HepG2 (cell line): ENCODE results near the gene ADM5. TPM values are rescaled to one million over a fixed set of nuclear protein-coding genes. Genes with fewer than 3 reads are reported as not detected.
A peak's percentile ranks its signal among the peaks of the same experiment; 100 is the strongest.

ENCODE experiments used
- ATAC-seq: fragments of 200-7000 bp; cut with Tn5 transposase; 3 replicates; pipeline ENCODE4 v1.9.1; 2020; ENCODE audit warnings: mild to moderate bottlenecking, moderate library complexity
- BruUV-seq: library from RNA; stranded (reverse); fragments of 400-500 nt; replicated peaks from 2 replicates; lab custom pipeline; 2021; lab: Mats Ljungman, UMichigan
- CTCF ChIA-PET: fragments of 300-600 bp; formaldehyde crosslinking; extraction: SDS; loops from one replicate; lab custom pipeline; 2021; ENCODE audit warnings: low total read pairs, inconsistent platforms, low intra/inter-chr PET ratio; lab: Yijun Ruan, JAX
- POLR2A ChIA-PET: fragments of 350-600 bp; sonication (Branson Sonifier 250); formaldehyde crosslinking; loops from one replicate; lab custom pipeline; 2020; ENCODE audit warnings: antibody characterized with exemption, inconsistent platforms; lab: Yijun Ruan, JAX
- DNase-seq: peaks from one replicate; pipeline ENCODE4 v3.0.0-alpha.2; 2015; ENCODE audit warnings: low spot score
- FAIRE-seq: peaks from 3 replicates; lab custom pipeline; 2011; peaks lifted over from hg19 to GRCh38; lab: Jason Lieb, UNC
- H2AFZ ChIP-seq: one replicate; pipeline ENCODE4 v1.6.1; 2011; ENCODE audit warnings: low read length, inconsistent platforms
- H3K27ac ChIP-seq: fragments of 300-600 bp; 3 replicates; pipeline ENCODE4 v1.8.0; 2011; ENCODE audit warnings: mixed run types, mild to moderate bottlenecking, mixed read lengths, low read length, inconsistent platforms; ENCODE audit not compliant: insufficient read depth; ENCODE audit errors: extremely low read length
- H3K27me3 ChIP-seq, 2 experiments: fragments of 200-600 bp in 1 of 2; 2 replicates in 1 of 2; 3 replicates in 1 of 2; pipeline versions ENCODE4 v1.6.0 to v1.8.0; 2011; ENCODE audit warnings: low read length in 2 of 2, mild to moderate bottlenecking in 2 of 2, moderate library complexity in 2 of 2, inconsistent platforms in 1 of 2; ENCODE audit not compliant: insufficient read depth in 2 of 2, control insufficient read depth in 1 of 2
- H3K36me3 ChIP-seq, 2 experiments: fragments of 200-600 bp in 1 of 2; replicated peaks in 1 of 2; 2 replicates in 1 of 2; 3 replicates in 1 of 2; pipeline versions ENCODE4 v1.5.1 to v1.8.0; 2011; ENCODE audit warnings: low read length in 2 of 2, inconsistent platforms in 1 of 2; ENCODE audit not compliant: insufficient read depth in 2 of 2, control insufficient read depth in 1 of 2
- H3K4me1 ChIP-seq: 2 replicates; pipeline ENCODE4 v1.5.1; 2012; ENCODE audit warnings: low read length, inconsistent platforms; ENCODE audit not compliant: insufficient read depth
- H3K4me2 ChIP-seq: 2 replicates; pipeline ENCODE4 v1.6.0; 2011; ENCODE audit warnings: low read depth, low read length, inconsistent platforms
- H3K4me3 ChIP-seq, 3 experiments: fragments of 200-600 bp in 1 of 3; sonication (generic), shearing (Covaris generic) in 1 of 3; replicated peaks in 1 of 3; 2 replicates each; pipeline ENCODE4 v1.5.1; 2011 to 2016; ENCODE audit warnings: low read length in 3 of 3, inconsistent platforms in 2 of 3, low read depth in 2 of 3, mild to moderate bottlenecking in 2 of 3, control low read depth in 1 of 3, mixed read lengths in 1 of 3; ENCODE audit not compliant: insufficient read depth in 1 of 3
- H3K79me2 ChIP-seq: one replicate; pipeline ENCODE4 v1.6.1; 2011; ENCODE audit warnings: low read length, inconsistent platforms; ENCODE audit not compliant: insufficient read depth
- H3K9ac ChIP-seq: 2 replicates; pipeline ENCODE4 v1.6.0; 2011; ENCODE audit warnings: mild to moderate bottlenecking, low read depth, low read length, inconsistent platforms; ENCODE audit not compliant: insufficient read depth
- H3K9me3 ChIP-seq: 2 replicates; pipeline ENCODE4 v1.5.1; 2012; ENCODE audit warnings: mild to moderate bottlenecking, low read length
- H4K20me1 ChIP-seq: 2 replicates; pipeline ENCODE4 v1.6.0; 2011; ENCODE audit warnings: inconsistent platforms, mild to moderate bottlenecking, low read length, moderate library complexity; ENCODE audit not compliant: insufficient read depth
- FOSL2 ChIP-seq: sonication (generic); formaldehyde crosslinking; IDR thresholded peaks from 2 replicates; pipeline ENCODE4 v1.4.0; 2020; ENCODE audit warnings: missing genetic modification reagents
- RBM39 ChIP-seq: fragments of 200-400 bp; formaldehyde crosslinking; IDR thresholded peaks from one replicate; pipeline ENCODE4 v1.6.1; 2018; ENCODE audit warnings: antibody characterized with exemption, mild to moderate bottlenecking, low read depth, low read length; ENCODE audit not compliant: poor library complexity, severe bottlenecking
- RORA ChIP-seq: sonication (generic); formaldehyde crosslinking; IDR thresholded peaks from 2 replicates; pipeline ENCODE4 v1.5.0; 2020; ENCODE audit warnings: mild to moderate bottlenecking, missing genetic modification reagents, moderate library complexity
- YY1 ChIP-seq: IDR thresholded peaks from 2 replicates; pipeline ENCODE4 v1.6.1; 2011; ENCODE audit warnings: low read length, low read depth, moderate library complexity, mild to moderate bottlenecking; ENCODE audit not compliant: insufficient read depth, insufficient replicate concordance
- ZNF430 ChIP-seq: sonication (generic); formaldehyde crosslinking; IDR thresholded peaks from 2 replicates; pipeline ENCODE4 v1.9.0; 2021; ENCODE audit warnings: mild to moderate bottlenecking, missing genetic modification reagents
- WGBS: methylation state at CpG from one replicate; pipeline ENCODE4 v1.1.6; 2017; ENCODE audit warnings: low lambda C conversion rate; 5-methylcytosine and 5-hydroxymethylcytosine counted together
- in situ Hi-C: cut with HindIII; loops from 2 replicates; pipeline ENCODE4 v1.10.0; 2017; ENCODE audit warnings: low pct_unique_long_range_greater_than_20kb; ENCODE audit not compliant: extremely low pct_ligation_motif_present
- intact Hi-C: fragments of 100-400 bp; cut with micrococcal nuclease; formaldehyde crosslinking; loops from one replicate; pipeline ENCODE4 v1.10.0; 2022; ENCODE audit not compliant: unreplicated experiment
- polyA plus RNA-seq, 8 experiments: library from polyadenylated mRNA; depleted of rRNA in 3 of 8; stranded (reverse) in 7 of 8; unstranded in 1 of 8; fragments of >200 nt; fragmentation: Illumina TruSeq in 4 of 8; extraction: Trizol in 4 of 8; gene quantifications; 2 replicates each; pipeline versions ENCODE4 v1.2.1 to v1.2.3, GENCODE V29; 2011 to 2016; ENCODE audit warnings: low read depth in 4 of 8, missing spikeins in 1 of 8, mixed read lengths in 1 of 8; ENCODE audit not compliant: insufficient read depth in 1 of 8
- total RNA-seq, 5 experiments: library from RNA; depleted of rRNA; stranded (reverse); fragments of >200 nt; fragmentation: Illumina TruSeq; extraction: Trizol; gene quantifications; 2 replicates each; pipeline ENCODE4 v1.2.3, GENCODE V29; 2016; ENCODE audit warnings: low read depth in 1 of 5
- TF ChIP-seq, protein P1 (sequence below): sonication (generic); formaldehyde crosslinking; IDR thresholded peaks from 2 replicates; pipeline ENCODE4 v1.4.0; 2020; ENCODE audit warnings: missing genetic modification reagents, borderline replicate concordance

ADM5 gene
- total and polyA plus RNA-seq, 2 of the 13 experiments (the other 11 are each of a cell fraction or from before 2014, with no cell fraction given) = 2.7 to 4.1 TPM

DNA sequence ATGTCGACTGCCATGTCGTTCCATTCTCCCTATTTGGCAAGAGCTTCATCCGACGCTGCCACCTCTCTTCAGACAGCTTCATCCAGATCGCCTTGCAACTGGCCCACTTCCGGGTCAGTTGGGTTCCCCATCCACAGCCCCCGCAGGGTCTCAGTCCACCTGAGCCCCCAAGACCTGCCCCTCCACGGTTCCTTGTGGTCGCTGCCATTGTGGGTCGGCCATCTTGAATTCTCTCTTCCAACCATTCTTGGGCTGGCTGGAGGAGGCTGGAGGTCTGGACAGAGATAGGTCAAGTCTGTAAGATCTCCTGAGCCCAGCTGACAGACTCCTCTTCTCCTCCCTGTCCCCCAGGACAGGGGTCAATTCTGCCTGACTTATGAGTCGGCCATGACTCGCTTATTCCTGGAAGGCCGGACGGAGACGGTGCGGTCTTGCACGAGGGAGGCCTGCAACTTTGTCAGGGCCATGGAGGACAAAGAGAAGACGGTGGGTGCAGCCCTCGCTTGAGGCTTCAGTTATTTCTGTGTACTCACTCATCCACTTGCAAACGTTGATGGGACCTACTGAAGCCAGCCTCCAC, 21.1 kb downstream of the ADM5 start:
- Histone ChIP-seq H3K9me3 (no peaks in the 10 kb centered on the region), H3K4me1 (peaks cover 11% of the 10 kb centered on the region), H3K27me3 (peaks cover 0 to 4% of the 10 kb centered on the region in 2 experiments; a peak in 2 of 5 replicates), H2AFZ (no peak overlapping the region), H3K79me2 (no peaks in the 10 kb centered on the region), H4K20me1 (no peaks in the 10 kb centered on the region), H3K9ac (no peak overlapping the region), H3K36me3 (no peaks in the 10 kb centered on the region), H3K4me2 (peak overlapping the region; percentile 1; the same call in 1 of the 2 replicates), H3K4me3 (no peak overlapping the region), H3K27ac (no peak overlapping the region)
- ChIA-PET POLR2A (no interaction called here), CTCF (no interaction called here)
- DNase-seq (no peak), FAIRE-seq (no peak), ATAC-seq (no peak)
- TF ChIP-seq YY1 = peak; percentile 57
- peak; percentile 39 for TF ChIP-seq FOSL2 (CRISPR knock-in tag)
- no peak for TF ChIP-seq RORA (CRISPR knock-in tag)
- in situ Hi-C loops = no loop called here
- intact Hi-C loops = no loop called here
- 51% methylated on average over 12 of the region's 20 CpGs for WGBS
- no TSS peak for BruUV-seq

DNA sequence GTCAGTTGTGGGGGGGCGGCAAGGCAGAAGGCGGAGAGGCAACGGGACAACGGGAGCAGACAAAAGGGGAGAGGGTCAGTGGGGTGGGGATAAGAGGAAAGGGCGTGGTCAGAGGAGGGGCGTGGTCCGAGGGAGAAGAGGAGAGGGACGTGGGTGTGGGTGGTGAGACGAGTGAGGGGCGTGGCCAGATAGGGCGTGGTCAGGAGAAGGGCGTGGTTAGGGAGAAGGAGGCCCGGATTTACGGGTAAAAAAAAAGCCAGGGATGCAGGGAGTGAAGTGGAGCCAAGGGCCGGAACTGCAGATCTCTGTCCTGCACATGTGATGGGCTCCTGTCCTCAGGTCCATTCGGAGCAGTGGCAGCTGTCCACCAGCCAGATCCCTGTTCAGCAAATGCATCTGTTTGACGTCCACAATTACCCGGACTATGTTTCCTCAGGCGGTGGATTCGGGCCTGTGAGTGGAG, 23.0 kb downstream of the ADM5 start:
- WGBS = 16% methylated on average over 20 of the region's 20 CpGs
- Histone ChIP-seq H3K27ac (no peak overlapping the region), H3K79me2 (no peaks in the 10 kb centered on the region), H4K20me1 (no peaks in the 10 kb centered on the region), H3K9me3 (no peaks in the 10 kb centered on the region), H3K9ac (no peak overlapping the region), H3K4me1 (peaks cover 9% of the 10 kb centered on the region; the same call in 1 of the 2 replicates), H3K27me3 (peaks cover 0 to 4% of the 10 kb centered on the region in 2 experiments; a peak in 1 of 5 replicates), H3K36me3 (no peaks in the 10 kb centered on the region), H3K4me2 (peak overlapping the region; percentile 8; the same call in 1 of the 2 replicates), H3K4me3 (no peak overlapping the region), H2AFZ (no peak overlapping the region)
- FAIRE-seq (no peak), DNase-seq (peak; percentile 23), ATAC-seq (peak; percentile 38)
- BruUV-seq = no TSS peak
- ChIA-PET POLR2A (no interaction called here), CTCF (no interaction called here)
- TF ChIP-seq, protein P1, sequence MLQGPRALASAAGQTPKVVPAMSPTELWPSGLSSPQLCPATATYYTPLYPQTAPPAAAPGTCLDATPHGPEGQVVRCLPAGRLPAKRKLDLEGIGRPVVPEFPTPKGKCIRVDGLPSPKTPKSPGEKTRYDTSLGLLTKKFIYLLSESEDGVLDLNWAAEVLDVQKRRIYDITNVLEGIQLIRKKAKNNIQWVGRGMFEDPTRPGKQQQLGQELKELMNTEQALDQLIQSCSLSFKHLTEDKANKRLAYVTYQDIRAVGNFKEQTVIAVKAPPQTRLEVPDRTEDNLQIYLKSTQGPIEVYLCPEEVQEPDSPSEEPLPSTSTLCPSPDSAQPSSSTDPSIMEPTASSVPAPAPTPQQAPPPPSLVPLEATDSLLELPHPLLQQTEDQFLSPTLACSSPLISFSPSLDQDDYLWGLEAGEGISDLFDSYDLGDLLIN (CRISPR knock-in tag) = no peak
- no peak for TF ChIP-seq ZNF430 (CRISPR knock-in tag)
- no peak for TF ChIP-seq RBM39
- intact Hi-C loops = no loop called here
- in situ Hi-C loops = no loop called here
